SH-SY5Y (cell line): ENCODE data around the gene RAB43.

Experiments used
- GATA2 ChIP-seq: IDR thresholded peaks from 2 replicates; pipeline ENCODE4 v1.6.1; 2011; ENCODE audit warnings: mild to moderate bottlenecking, low read depth, low read length
- GATA3 ChIP-seq: IDR thresholded peaks from 2 replicates; pipeline ENCODE4 v1.6.1; 2011; ENCODE audit warnings: low read depth, mild to moderate bottlenecking, low read length, moderate library complexity

The RAB43 gene

DNA sequence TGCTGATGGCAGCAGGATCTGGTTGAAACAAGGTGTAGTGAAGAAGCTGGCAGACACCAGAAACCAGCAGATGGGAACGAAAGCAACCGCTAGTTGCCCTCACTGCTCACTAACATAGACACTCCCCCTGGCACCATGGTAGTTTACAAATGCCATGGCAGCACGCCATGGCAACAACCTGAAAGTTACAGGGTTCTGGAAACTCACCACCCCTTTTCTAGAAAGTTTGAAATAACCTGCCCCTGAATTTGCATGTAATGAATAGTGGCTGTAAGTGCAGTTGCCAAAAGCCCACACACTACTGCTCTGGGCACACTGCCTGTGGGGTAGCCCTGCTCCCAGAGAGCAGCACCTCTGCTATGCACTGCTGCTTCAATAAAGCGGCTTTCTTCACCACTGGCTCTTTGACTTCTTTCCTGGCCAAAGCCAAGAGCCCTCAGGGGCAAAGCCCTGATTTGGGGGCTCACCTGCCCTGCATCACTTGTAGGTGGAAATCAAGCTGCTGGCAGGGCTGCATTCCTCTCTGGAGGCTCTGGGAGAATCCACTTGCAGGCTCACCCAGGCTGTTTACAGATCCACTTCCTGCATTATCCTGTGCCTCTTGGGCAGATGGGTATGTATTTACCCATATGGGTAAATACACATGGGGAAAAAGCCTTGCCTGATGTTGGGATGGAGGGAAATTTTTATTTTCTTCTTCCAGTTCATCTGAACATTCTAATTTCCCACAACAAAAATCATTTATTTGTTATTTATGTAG, 63.0 kb downstream of the RAB43 start:
- no peak for TF ChIP-seq GATA3
- no peak for TF ChIP-seq GATA2

- TF ChIP-seq GATA2, result no peak
Observed at GRCh38 chr3:129057249-129057648, 64.4 kb downstream of the RAB43 start.

GRCh38 chr3:129056451-129057173, 65.0 kb downstream of the RAB43 start:
- TF ChIP-seq GATA3 (no peak), GATA2 (no peak)

DNA sequence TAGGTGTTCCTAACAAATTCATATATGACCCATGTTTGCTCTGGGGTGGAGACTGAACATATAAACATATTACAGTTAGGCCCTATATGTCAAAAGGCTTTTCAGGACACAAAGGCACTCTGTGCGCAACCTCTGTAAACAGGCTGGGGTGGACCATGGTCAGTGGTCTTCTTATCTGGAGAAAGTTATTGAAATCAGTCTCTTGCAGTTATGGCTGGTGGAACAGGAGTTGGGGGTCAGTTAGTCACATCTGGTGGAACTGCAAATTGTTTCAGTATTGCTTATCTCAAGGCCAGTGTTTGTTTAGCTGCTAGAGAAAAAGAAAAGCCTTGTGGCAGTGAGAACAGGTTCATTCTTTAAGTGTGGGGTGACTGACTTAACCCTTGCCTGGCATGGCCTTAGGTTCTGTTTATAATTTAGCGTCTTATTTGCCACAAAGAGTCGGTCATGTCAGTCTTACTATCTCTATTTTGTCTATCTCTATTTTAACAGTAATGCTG, 66.9 kb downstream of the RAB43 start:
- TF ChIP-seq GATA2, result peak; percentile 40; the same call in 1 of the 2 replicates
- TF ChIP-seq GATA3, result no peak

- TF ChIP-seq GATA3, result no peak
- TF ChIP-seq GATA2, result no peak
Observed at GRCh38 chr3:129052675-129053074, 68.9 kb downstream of the RAB43 start.

- TF ChIP-seq GATA3 (no peak), GATA2 (no peak)
Observed at GRCh38 chr3:129051871-129052340, 69.7 kb downstream of the RAB43 start.

GRCh38 chr3:129050556-129051295, 70.9 kb downstream of the RAB43 start:
- TF ChIP-seq GATA2 (no peak), GATA3 (no peak)

DNA sequence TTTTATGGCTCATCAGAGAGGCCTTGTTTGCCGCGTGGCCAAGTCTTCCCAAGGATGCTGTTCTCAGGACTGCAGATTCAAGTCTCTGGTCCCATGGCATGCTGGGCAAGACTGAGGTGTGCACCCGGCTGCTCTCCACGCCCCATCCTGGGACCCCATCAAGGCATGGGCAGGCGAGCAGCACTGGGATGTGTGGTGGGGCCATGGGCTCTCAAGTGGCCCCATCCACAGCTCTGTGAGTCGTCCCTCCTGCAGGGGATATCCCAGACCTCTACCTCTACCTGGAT, 74.1 kb downstream of the RAB43 start:
- TF ChIP-seq GATA2, result no peak
- no peak for TF ChIP-seq GATA3

DNA sequence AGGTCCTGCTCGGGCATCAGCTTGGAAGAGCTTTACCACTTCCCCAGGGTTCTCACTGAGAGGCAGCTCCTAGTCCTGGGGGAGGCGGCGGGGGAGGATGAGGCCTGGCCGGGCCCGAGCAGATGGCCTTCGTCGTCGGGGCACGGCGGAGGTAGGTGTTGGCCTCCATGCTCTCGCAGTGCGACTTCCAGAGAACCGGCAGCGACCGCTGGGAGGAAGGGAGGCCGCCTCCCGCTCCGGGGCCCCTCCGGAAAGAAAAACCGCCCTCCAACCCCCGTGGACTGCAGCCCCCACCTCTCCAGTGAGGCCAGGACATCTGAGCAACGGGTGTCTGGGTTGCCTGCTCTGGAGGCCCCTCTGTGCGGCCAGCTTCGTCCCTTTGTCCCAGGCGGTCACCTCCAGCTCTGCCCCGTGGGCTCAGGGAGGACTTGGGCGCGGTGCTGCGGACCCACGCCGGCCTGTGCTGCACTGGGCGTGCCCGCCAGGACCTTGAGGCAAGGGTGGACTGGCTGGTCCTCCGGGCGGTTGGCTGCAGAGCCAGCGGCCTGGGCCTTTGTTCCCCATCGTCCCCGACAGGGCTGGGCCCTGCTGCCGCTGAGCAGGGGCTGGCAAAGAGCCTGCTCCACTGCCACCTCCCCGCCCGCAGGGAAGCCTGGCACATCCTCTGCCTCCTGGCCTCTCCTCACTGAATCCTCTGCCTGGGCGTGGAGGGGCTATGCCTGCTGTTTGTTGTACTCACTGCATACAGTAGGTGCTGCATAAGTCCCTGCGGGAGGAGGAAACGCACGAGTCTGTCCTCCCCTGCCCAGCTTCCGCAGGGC, 74.7 kb downstream of the RAB43 start:
- no peak for TF ChIP-seq GATA3
- no peak for TF ChIP-seq GATA2

DNA sequence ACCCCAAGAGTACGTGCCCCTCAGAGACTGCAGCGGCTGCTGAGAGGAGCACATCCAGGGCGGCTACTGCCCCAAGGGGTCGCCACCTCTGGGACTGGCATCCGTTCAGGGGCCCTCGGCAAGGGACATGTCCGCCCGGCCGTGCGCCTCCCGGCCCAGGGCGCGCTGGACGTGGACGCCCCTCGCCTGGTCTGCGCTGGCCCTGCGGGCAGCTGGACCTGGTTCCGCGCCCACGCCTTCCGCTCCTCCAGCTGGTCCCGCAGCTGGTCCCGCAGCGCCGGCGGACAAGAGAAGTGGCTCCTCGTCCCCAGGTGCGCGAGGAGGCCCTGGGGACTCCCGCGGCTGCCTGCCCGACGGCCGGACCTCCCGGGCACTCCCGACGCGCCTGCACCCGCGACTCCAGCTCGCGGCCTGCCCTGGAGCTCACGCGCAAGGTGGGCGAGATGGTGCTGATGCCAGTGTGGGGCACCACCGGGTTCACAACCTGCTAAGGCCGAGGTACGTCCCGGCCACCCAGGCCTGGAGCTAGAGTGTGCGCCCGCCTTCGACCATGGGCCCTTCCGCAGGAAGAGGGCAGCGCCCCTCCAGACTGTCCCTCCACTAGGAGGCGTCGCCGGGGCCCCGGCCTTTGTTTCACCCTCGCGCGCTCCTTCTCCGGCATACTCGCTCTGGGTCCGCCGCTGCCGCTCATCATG, 75.4 kb downstream of the RAB43 start:
- TF ChIP-seq GATA3, result no peak
- no peak for TF ChIP-seq GATA2

GRCh38 chr3:129045675-129046036, 75.9 kb downstream of the RAB43 start:
- no peak for TF ChIP-seq GATA3
- TF ChIP-seq GATA2, result no peak

DNA sequence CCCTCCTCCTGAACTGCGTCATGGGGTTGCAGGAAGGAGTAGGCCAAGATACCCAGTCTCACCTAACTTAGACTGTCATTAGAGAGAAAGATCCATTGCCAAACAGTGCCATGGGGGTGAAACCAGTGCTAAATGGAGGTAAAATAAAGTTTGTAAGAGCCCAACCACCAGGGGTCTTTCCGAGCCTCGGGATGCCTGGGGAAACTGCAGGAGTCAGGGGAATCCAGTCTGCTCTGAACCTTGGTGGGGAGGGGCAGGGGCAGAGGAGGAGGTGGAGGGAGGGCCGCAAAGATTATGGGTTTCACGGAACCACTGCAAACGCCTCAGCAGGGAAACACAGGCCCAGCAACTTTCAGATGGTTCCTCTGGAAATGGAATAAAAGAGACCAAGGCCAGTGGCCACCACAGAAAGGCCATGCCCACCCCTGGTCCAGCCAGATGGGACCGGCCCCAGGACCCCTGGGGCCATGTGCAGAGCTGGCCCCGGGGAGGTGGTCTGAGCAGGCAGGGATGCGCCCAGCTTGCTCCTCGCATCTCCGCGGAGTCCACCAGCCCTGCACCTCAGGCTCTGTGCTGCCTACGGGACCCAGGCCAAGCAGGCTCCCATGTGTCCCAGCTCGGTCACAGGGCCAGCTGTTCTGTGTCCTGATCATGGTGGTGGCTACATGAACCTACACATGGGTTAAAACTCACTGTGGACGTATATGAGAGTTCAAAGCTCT, 80.9 kb downstream of the RAB43 start:
- TF ChIP-seq GATA3, result no peak
- no peak for TF ChIP-seq GATA2

GRCh38 chr3:129040039-129040336, 81.6 kb downstream of the RAB43 start:
- no peak for TF ChIP-seq GATA3
